Loucy (cell line): Measurements from ENCODE around the gene TKT.

ENCODE experiments used
- H2AFZ ChIP-seq: fragments of 200-600 bp; sonication (generic); 2 replicates; pipeline ENCODE4 v1.6.0; 2016; ENCODE audit warnings: antibody characterized with exemption, mild to moderate bottlenecking, low read length, moderate library complexity
- H3F3A ChIP-seq: fragments of 200-600 bp; 2 replicates; pipeline ENCODE4 v1.6.0; 2016; ENCODE audit warnings: antibody characterized with exemption, low read depth, mild to moderate bottlenecking
- H3K27me3 ChIP-seq: fragments of 200-600 bp; sonication (generic); 2 replicates; pipeline ENCODE4 v1.6.1; 2014; ENCODE audit warnings: low read length, mild to moderate bottlenecking; ENCODE audit not compliant: insufficient read depth, poor library complexity, severe bottlenecking
- H3K36me3 ChIP-seq: fragments of 200-600 bp; sonication (generic); 2 replicates; pipeline ENCODE4 v1.6.1; 2016; ENCODE audit warnings: low read length; ENCODE audit not compliant: insufficient read depth
- H3K4me1 ChIP-seq: fragments of 200-600 bp; sonication (generic); 2 replicates; pipeline ENCODE4 v1.5.1; 2014; ENCODE audit warnings: low read length, mild to moderate bottlenecking; ENCODE audit not compliant: insufficient read depth, poor library complexity, severe bottlenecking
- H3K4me2 ChIP-seq: fragments of 200-600 bp; sonication (generic); 2 replicates; pipeline ENCODE4 v1.6.0; 2014; ENCODE audit warnings: antibody characterized with exemption, low read length, low read depth, mild to moderate bottlenecking; ENCODE audit not compliant: poor library complexity, severe bottlenecking
- H3K4me3 ChIP-seq: fragments of 200-600 bp; sonication (generic); 2 replicates; pipeline ENCODE4 v1.5.1; 2014; ENCODE audit warnings: low read length, mild to moderate bottlenecking, mixed read lengths; ENCODE audit not compliant: poor library complexity, severe bottlenecking
- H3K79me2 ChIP-seq: fragments of 200-600 bp; sonication (generic); 2 replicates; pipeline ENCODE4 v1.6.1; 2014; ENCODE audit warnings: low read length; ENCODE audit not compliant: insufficient read depth
- H3K9ac ChIP-seq: fragments of 200-600 bp; sonication (generic); 2 replicates; pipeline ENCODE4 v1.6.0; 2014; ENCODE audit warnings: mild to moderate bottlenecking, low read depth, low read length, moderate library complexity; ENCODE audit not compliant: poor library complexity, severe bottlenecking
- H3K9me2 ChIP-seq: fragments of 200-600 bp; sonication (generic); replicated peaks from 2 replicates; pipeline ENCODE4 v1.6.1; 2016; ENCODE audit warnings: low read depth, low read length, mixed read lengths
- H3K9me3 ChIP-seq: fragments of 200-600 bp; sonication (generic); 2 replicates; pipeline ENCODE4 v1.6.1; 2014; ENCODE audit warnings: mild to moderate bottlenecking, antibody characterized with exemption, low read length, low read depth; ENCODE audit not compliant: insufficient read depth
- H4K20me1 ChIP-seq: fragments of 200-600 bp; sonication (generic); 2 replicates; pipeline ENCODE4 v1.6.0; 2014; ENCODE audit warnings: antibody characterized with exemption, low read length, mild to moderate bottlenecking; ENCODE audit not compliant: insufficient read depth, poor library complexity, severe bottlenecking
- EZH2phosphoT487 ChIP-seq: fragments of 200-600 bp; IDR thresholded peaks from 2 replicates; pipeline ENCODE4 v1.6.1; 2018; ENCODE audit warnings: antibody characterized with exemption, mild to moderate bottlenecking, moderate library complexity, borderline replicate concordance
- TF ChIP-seq, protein P1 (sequence below): fragments of 200-600 bp; sonication (generic); conservative IDR thresholded peaks from 2 replicates; pipeline ENCODE4 v1.5.1; 2014; ENCODE audit warnings: mild to moderate bottlenecking, antibody characterized with exemption, low read length

TKT gene

GRCh38 chr3:53188720-53189119, 67.1 kb downstream of the TKT start:
- TF ChIP-seq, protein P1, sequence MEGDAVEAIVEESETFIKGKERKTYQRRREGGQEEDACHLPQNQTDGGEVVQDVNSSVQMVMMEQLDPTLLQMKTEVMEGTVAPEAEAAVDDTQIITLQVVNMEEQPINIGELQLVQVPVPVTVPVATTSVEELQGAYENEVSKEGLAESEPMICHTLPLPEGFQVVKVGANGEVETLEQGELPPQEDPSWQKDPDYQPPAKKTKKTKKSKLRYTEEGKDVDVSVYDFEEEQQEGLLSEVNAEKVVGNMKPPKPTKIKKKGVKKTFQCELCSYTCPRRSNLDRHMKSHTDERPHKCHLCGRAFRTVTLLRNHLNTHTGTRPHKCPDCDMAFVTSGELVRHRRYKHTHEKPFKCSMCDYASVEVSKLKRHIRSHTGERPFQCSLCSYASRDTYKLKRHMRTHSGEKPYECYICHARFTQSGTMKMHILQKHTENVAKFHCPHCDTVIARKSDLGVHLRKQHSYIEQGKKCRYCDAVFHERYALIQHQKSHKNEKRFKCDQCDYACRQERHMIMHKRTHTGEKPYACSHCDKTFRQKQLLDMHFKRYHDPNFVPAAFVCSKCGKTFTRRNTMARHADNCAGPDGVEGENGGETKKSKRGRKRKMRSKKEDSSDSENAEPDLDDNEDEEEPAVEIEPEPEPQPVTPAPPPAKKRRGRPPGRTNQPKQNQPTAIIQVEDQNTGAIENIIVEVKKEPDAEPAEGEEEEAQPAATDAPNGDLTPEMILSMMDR: no peak
- no peak for TF ChIP-seq EZH2phosphoT487
- Histone ChIP-seq H3K4me2 (no peak overlapping the region), H3K9me3 (no peaks in the 10 kb centered on the region), H2AFZ (no peak overlapping the region), H3K4me1 (no peaks in the 10 kb centered on the region), H4K20me1 (no peaks in the 10 kb centered on the region), H3K27me3 (no peaks in the 10 kb centered on the region), H3K36me3 (no peaks in the 10 kb centered on the region), H3K4me3 (no peak overlapping the region), H3F3A (no peaks in the 10 kb centered on the region), H3K9me2 (no peaks in the 10 kb centered on the region), H3K9ac (no peak overlapping the region), H3K79me2 (no peaks in the 10 kb centered on the region)

DNA sequence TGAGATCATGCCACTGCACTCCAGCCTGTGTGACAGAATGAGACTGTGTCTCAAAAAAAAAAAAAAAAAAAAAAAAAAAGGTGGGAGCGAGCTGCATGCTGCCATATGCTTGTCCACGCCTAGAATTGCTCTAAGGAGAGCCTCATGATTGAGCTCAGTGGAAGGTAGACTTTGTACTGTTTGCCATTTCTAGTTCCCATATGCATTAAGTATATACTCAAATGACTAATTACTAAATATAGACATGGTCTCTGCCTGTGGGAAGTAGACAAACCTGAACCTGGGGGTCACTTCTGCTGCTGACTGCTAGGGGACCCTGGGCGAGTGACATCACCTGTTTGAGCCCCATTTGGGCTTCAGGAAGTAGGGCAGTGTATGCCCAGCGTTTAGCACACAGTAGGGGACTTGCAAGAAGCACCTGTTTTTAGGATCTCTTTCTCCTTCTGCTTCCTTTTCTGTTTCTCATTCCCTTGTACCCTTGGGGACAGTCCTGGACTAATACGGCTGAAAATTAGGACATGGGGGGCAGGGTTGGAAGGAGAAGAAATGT, 67.6 kb downstream of the TKT start:
- Histone ChIP-seq H3K4me2 (no peak overlapping the region), H3K9me3 (no peaks in the 10 kb centered on the region), H3K36me3 (peaks cover 4% of the 10 kb centered on the region; the same call in 1 of the 2 replicates), H3K27me3 (no peaks in the 10 kb centered on the region), H3K9ac (no peak overlapping the region), H2AFZ (no peak overlapping the region), H4K20me1 (no peaks in the 10 kb centered on the region), H3K9me2 (no peaks in the 10 kb centered on the region), H3F3A (no peaks in the 10 kb centered on the region), H3K4me3 (no peak overlapping the region), H3K79me2 (no peaks in the 10 kb centered on the region), H3K4me1 (no peaks in the 10 kb centered on the region)
- no peak for TF ChIP-seq EZH2phosphoT487

DNA sequence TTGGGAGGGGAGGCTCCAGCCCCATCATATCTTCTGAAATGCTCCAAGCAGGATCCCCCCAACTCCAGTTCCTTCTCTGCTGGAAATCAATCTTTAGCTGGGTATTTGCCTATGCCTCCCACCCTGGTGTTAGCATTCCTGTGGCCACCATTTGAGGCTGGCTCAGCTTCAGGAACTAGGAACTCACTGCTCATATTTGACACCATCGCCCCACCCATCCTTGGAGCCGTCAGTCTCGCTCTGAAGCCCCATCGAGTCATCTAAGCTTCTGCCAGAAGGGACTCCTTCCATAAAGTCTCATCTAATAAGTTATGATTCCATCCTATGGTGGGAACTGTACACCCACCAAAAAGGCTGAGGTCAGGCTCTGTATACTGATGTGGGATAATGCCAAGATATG, 68.4 kb downstream of the TKT start:
- Histone ChIP-seq H3F3A (no peaks in the 10 kb centered on the region), H3K9ac (no peak overlapping the region), H2AFZ (no peak overlapping the region), H3K4me1 (no peaks in the 10 kb centered on the region), H4K20me1 (no peaks in the 10 kb centered on the region), H3K27me3 (no peaks in the 10 kb centered on the region), H3K36me3 (peaks cover 4% of the 10 kb centered on the region; the same call in 1 of the 2 replicates), H3K4me2 (no peak overlapping the region), H3K9me3 (no peaks in the 10 kb centered on the region), H3K4me3 (no peak overlapping the region), H3K79me2 (no peaks in the 10 kb centered on the region), H3K9me2 (no peaks in the 10 kb centered on the region)
- TF ChIP-seq, protein P1: no peak
- no peak for TF ChIP-seq EZH2phosphoT487

- peaks cover 7% of the 10 kb centered on the region; the same call in 1 of the 2 replicates for H3K36me3 ChIP-seq
- no peaks in the 10 kb centered on the region for H3K79me2 ChIP-seq
- H2AFZ ChIP-seq: no peak overlapping the region
- H4K20me1 ChIP-seq: no peaks in the 10 kb centered on the region
- H3K4me3 ChIP-seq: no peak overlapping the region
- H3K9ac ChIP-seq: no peak overlapping the region
- no peak overlapping the region for H3K4me2 ChIP-seq
- no peaks in the 10 kb centered on the region for H3K9me3 ChIP-seq
- H3K27me3 ChIP-seq: no peaks in the 10 kb centered on the region
- no peaks in the 10 kb centered on the region for H3K9me2 ChIP-seq
- no peaks in the 10 kb centered on the region for H3K4me1 ChIP-seq
- TF ChIP-seq, protein P1: no peak
- no peak for TF ChIP-seq EZH2phosphoT487
- H3F3A ChIP-seq: no peaks in the 10 kb centered on the region
Observed at GRCh38 chr3:53186726-53187125, 69.1 kb downstream of the TKT start.
